Keratinocyte (primary cell): Measurements from ENCODE around the gene NECTIN4. TPM values are rescaled to one million over a fixed set of nuclear protein-coding genes. Genes with fewer than 3 reads are reported as not detected.
A peak's percentile ranks its signal among the peaks of the same experiment; 100 is the strongest.

Experiments
- DNase-seq: peaks from one replicate; pipeline ENCODE4 v3.0.0-alpha.2; 2011; ENCODE audit warnings: low read depth, missing footprints, low spot score
- FAIRE-seq: peaks from 2 replicates; lab custom pipeline; 2011; peaks lifted over from hg19 to GRCh38; lab: Jason Lieb, UNC
- H2AFZ ChIP-seq: 2 replicates; pipeline ENCODE4 v1.6.0; 2012; ENCODE audit warnings: low read length, control low read depth, inconsistent platforms; ENCODE audit not compliant: control insufficient read depth
- H3K27ac ChIP-seq: 2 replicates; pipeline ENCODE4 v1.5.1; 2011; ENCODE audit warnings: low read length; ENCODE audit not compliant: control insufficient read depth, insufficient read depth
- H3K27me3 ChIP-seq: 3 replicates; pipeline ENCODE4 v1.6.0; 2011; ENCODE audit warnings: low read length; ENCODE audit not compliant: control insufficient read depth, insufficient read depth; ENCODE audit errors: extremely low read depth
- H3K36me3 ChIP-seq, 2 experiments: 2 replicates in 1 of 2; 3 replicates in 1 of 2; pipeline ENCODE4 v1.5.1; 2011; ENCODE audit warnings: low read length in 2 of 2, mild to moderate bottlenecking in 1 of 2; ENCODE audit not compliant: control insufficient read depth in 2 of 2, insufficient read depth in 2 of 2; ENCODE audit errors: extremely low read depth in 1 of 2
- H3K4me1 ChIP-seq: 3 replicates; pipeline ENCODE4 v1.5.1; 2011; ENCODE audit warnings: low read length; ENCODE audit not compliant: control insufficient read depth, insufficient read depth; ENCODE audit errors: extremely low read depth
- H3K4me2 ChIP-seq: 3 replicates; pipeline ENCODE4 v1.6.0; 2011; ENCODE audit warnings: low read depth, low read length; ENCODE audit not compliant: control insufficient read depth, insufficient read depth; ENCODE audit errors: extremely low read depth
- H3K4me3 ChIP-seq, 3 experiments: fragments of 200-600 bp in 1 of 3; sonication (generic) in 1 of 3; 2 replicates in 2 of 3; 3 replicates in 1 of 3; pipeline ENCODE4 v1.5.1; 2011 to 2016; ENCODE audit warnings: low read length in 3 of 3, mild to moderate bottlenecking in 3 of 3, control low read depth in 2 of 3, inconsistent platforms in 1 of 3, low read depth in 1 of 3, mixed read lengths in 1 of 3, mixed run types in 1 of 3, moderate library complexity in 1 of 3; ENCODE audit not compliant: control insufficient read depth in 2 of 3, insufficient read depth in 2 of 3; ENCODE audit errors: extremely low read depth in 1 of 3
- H3K79me2 ChIP-seq: 2 replicates; pipeline ENCODE4 v1.6.0; 2012; ENCODE audit warnings: low read length; ENCODE audit not compliant: control insufficient read depth, insufficient read depth
- H3K9ac ChIP-seq: 3 replicates; pipeline ENCODE4 v1.6.0; 2011; ENCODE audit warnings: low read length; ENCODE audit not compliant: control insufficient read depth, insufficient read depth; ENCODE audit errors: extremely low read depth
- H3K9me1 ChIP-seq: 3 replicates; pipeline ENCODE4 v1.6.0; 2011; ENCODE audit warnings: low read length; ENCODE audit not compliant: control insufficient read depth, insufficient read depth; ENCODE audit errors: extremely low read depth
- H3K9me3 ChIP-seq: 2 replicates; pipeline ENCODE4 v1.5.1; 2012; ENCODE audit warnings: low read depth, low read length; ENCODE audit not compliant: control insufficient read depth
- H4K20me1 ChIP-seq: 3 replicates; pipeline ENCODE4 v1.6.0; 2011; ENCODE audit warnings: low read length; ENCODE audit not compliant: control insufficient read depth, insufficient read depth; ENCODE audit errors: extremely low read depth
- CTCF ChIP-seq, 3 experiments: IDR thresholded peaks in 1 of 3; conservative IDR thresholded peaks in 1 of 3; optimal IDR thresholded peaks in 1 of 3; 2 replicates in 2 of 3; 3 replicates in 1 of 3; pipeline versions ENCODE3 to v1.5.1; 2011; ENCODE audit warnings: low read length in 3 of 3, mild to moderate bottlenecking in 3 of 3, moderate library complexity in 2 of 3, control low read depth in 1 of 3, inconsistent platforms in 1 of 3; ENCODE audit not compliant: insufficient read depth in 2 of 3; ENCODE audit errors: extremely low read depth in 1 of 3
- EZH2 ChIP-seq: IDR thresholded peaks from one replicate; pipeline ENCODE4 v1.6.1; 2012; ENCODE audit warnings: inconsistent platforms, mild to moderate bottlenecking, low read length, moderate library complexity
- dilution Hi-C: fragments of 300-500 bp; cut with MboI; formaldehyde crosslinking; loops from one replicate; pipeline ENCODE4 v1.7.0; 2020; ENCODE audit warnings: low sequenced_read_pairs; ENCODE audit not compliant: extremely low pct_ligation_motif_present
- polyA plus RNA-seq, 5 experiments: library from polyadenylated mRNA; depleted of rRNA in 3 of 5; stranded (reverse) in 3 of 5; stranded (forward) in 1 of 5; unstranded in 1 of 5; fragments of >200 nt; gene quantifications; 1 replicate in 1 of 5; 2 replicates in 3 of 5; 3 replicates in 1 of 5; pipeline versions ENCODE4 v1.2.1 to v1.2.3, GENCODE V29; 2011 to 2012; ENCODE audit warnings: missing spikeins in 2 of 5, low read depth in 1 of 5, low replicate concordance in 1 of 5

The NECTIN4 gene
- polyA plus RNA-seq, 1 donor (not counting 4 experiments of a cell fraction or from before 2014, with no cell fraction given), result 8.6 TPM

GRCh38 chr1:161046605-161047228 lies 42.6 kb downstream of the NECTIN4 start:
- TF ChIP-seq CTCF (optimal IDR thresholded peaks at IDR 0.05 in 1 of 3, IDR thresholded peaks at IDR 0.05 in 1 of 3, conservative IDR thresholded peaks at IDR 0.05 in 1 of 3; ENCODE audit: extremely low read depth in 1 of 3, insufficient read depth in 2 of 3, low read length in 3 of 3) (no peak), EZH2 (no peak)
- Histone ChIP-seq H3K9me1 (no peaks in the 10 kb centered on the region), H3K9ac (peak overlapping the region; percentile 81), H3K4me1 (peaks cover 7% of the 10 kb centered on the region), H3K4me2 (peak overlapping the region; percentile 93), H2AFZ (no peak overlapping the region), H3K9me3 (peaks cover 9% of the 10 kb centered on the region), H3K27ac (peak overlapping the region; percentile 96), H3K27me3 (no peaks in the 10 kb centered on the region), H3K36me3 (peaks cover 7 to 8% of the 10 kb centered on the region in 2 experiments), H3K79me2 (peaks cover 13% of the 10 kb centered on the region), H3K4me3 (peak overlapping the region; percentile 64 to 88 (median 66)), H4K20me1 (no peaks in the 10 kb centered on the region)
- no peak for DNase-seq
- dilution Hi-C loops, result no loop called here
- no peak for FAIRE-seq

GRCh38 chr1:161045736-161046604 lies 43.4 kb downstream of the NECTIN4 start, which contains the start of gene USF1:
USF1 (minus strand) TSS chr1:161045977; CDS start chr1:161043275, 2,702 bp downstream.
- TF ChIP-seq EZH2 (no peak), CTCF (optimal IDR thresholded peaks at IDR 0.05 in 1 of 3, IDR thresholded peaks at IDR 0.05 in 1 of 3, conservative IDR thresholded peaks at IDR 0.05 in 1 of 3; ENCODE audit: extremely low read depth in 1 of 3, insufficient read depth in 2 of 3, low read length in 3 of 3) (no peak)
- Histone ChIP-seq H3K9me3 (peaks cover 9% of the 10 kb centered on the region), H3K36me3 (peaks cover 7 to 8% of the 10 kb centered on the region in 2 experiments), H2AFZ (peak within 1 kb of the TSS; percentile 98), H3K9ac (peak within 1 kb of the TSS; percentile 81), H3K9me1 (no peaks in the 10 kb centered on the region), H4K20me1 (no peaks in the 10 kb centered on the region), H3K27me3 (no peaks in the 10 kb centered on the region), H3K4me3 (peak within 1 kb of the TSS; percentile 64 to 88 (median 66)), H3K27ac (peak within 1 kb of the TSS; percentile 96), H3K4me2 (peak within 1 kb of the TSS; percentile 93), H3K79me2 (peaks cover 13% of the 10 kb centered on the region), H3K4me1 (peaks cover 7% of the 10 kb centered on the region)
- dilution Hi-C loops, result no loop called here
- DNase-seq (no peak), FAIRE-seq (peak; percentile 86)
